SHP77 (cell line): ENCODE results near the gene FMO2.

Source experiments
- DNase-seq, 2 experiments: peaks; one replicate each; lab custom pipeline; 2025; lab: John Stamatoyannopoulos, UW

The FMO2 gene, protein sequence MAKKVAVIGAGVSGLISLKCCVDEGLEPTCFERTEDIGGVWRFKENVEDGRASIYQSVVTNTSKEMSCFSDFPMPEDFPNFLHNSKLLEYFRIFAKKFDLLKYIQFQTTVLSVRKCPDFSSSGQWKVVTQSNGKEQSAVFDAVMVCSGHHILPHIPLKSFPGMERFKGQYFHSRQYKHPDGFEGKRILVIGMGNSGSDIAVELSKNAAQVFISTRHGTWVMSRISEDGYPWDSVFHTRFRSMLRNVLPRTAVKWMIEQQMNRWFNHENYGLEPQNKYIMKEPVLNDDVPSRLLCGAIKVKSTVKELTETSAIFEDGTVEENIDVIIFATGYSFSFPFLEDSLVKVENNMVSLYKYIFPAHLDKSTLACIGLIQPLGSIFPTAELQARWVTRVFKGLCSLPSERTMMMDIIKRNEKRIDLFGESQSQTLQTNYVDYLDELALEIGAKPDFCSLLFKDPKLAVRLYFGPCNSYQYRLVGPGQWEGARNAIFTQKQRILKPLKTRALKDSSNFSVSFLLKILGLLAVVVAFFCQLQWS

DNA sequence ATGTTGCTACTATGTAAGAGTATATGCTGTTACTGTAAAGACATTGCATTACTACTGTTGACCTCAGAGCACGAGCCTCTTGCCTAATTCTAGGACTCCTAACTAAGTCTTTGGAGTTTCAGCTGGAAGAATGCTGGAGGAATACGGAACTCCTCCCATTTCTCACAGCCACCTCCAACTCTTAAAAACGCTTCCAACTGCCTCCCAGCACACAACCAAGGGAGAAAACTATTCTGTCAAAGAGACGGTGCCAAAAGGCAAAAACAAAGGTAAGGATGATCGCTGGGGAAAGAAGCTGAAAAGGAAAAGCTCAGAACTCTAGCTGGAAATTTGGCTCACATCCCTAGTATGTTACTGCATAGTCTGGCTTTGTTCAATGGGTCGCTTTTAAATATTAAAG is at the start of gene FMO2:
Gene FMO2, plus strand, starts transcription at position 210 of the 400 bp plus-strand sequence. CDS start 414 bp downstream, outside the sequence.
- DNase-seq: no peak

DNA sequence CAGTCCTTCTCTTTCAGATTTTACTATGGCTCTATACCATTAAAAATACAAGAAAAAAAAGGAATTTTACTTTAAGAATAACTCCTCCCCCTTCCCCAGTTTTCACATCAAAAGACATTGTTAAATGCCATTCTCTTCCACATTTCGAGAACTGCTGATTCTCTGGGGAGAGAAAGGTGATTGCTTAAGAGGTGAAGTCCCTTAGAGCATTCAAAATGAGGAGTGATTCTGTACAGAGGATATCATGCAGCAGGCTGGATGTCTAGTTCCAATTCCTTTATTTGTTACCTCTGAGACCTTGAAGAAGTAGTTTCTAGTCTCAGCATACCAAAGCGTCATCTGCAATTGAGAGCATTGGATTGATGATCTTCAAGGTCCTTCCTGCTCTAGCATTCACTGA is 47.5 kb upstream of the FMO2 start:
- DNase-seq: no peak

DNA sequence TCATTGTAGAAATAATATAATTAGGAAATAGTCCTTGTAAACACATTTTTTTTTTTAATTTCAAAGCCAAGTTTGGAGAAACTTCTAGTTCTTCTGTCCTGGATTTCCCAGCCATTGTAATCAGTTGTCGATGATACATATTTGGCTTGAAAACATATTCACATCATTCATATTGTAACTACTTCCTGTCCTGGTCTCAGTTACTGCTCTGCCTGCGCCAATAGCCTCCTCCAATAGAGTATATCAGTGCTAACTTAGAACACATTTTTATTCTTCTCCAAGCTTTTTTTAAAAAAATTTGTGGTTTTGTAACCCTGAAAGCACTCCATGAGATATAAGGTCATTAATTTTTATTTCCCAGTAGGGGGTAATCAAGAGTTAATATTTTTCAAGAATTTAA is 46.1 kb upstream of the FMO2 start:
- no peak for DNase-seq

DNA sequence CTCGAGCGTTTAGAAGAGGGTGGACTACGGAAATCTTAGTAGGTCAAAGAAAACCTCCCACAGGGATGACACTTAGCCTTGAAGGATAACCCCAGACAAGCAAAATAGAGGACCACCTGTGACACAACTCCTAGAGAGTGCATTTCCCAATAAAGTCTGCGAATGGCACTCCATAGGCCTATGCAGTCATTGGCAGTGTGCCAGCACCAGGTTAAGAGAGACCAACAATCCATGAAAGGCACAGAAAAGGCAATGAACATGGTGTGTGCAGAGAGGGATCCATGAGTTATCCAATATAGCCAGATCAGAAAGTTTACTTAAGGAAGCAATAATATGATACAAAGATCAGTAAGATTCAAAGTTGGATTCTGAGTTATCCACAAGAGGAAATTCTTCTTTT is 45.2 kb upstream of the FMO2 start:
- no peak for DNase-seq

DNA sequence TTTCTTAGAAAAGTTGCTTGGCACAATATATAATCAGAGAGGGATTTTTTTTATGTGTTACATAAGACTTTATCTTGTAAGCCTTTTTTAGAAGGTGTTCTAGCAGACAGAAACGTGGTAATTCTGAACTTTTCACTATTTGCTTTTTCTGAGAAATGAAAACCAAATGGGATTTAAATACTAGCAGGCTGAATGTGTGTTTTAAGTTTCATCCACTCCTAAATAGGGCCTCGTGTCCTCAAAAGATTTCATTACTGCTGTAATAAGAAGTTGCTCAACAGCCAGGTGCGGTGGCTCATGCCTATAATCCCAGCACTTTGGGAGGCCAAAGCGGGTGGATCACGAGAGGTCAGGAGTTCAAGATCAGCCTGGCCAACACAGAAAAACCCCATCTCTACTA is 44.7 kb upstream of the FMO2 start:
- no peak for DNase-seq

DNA sequence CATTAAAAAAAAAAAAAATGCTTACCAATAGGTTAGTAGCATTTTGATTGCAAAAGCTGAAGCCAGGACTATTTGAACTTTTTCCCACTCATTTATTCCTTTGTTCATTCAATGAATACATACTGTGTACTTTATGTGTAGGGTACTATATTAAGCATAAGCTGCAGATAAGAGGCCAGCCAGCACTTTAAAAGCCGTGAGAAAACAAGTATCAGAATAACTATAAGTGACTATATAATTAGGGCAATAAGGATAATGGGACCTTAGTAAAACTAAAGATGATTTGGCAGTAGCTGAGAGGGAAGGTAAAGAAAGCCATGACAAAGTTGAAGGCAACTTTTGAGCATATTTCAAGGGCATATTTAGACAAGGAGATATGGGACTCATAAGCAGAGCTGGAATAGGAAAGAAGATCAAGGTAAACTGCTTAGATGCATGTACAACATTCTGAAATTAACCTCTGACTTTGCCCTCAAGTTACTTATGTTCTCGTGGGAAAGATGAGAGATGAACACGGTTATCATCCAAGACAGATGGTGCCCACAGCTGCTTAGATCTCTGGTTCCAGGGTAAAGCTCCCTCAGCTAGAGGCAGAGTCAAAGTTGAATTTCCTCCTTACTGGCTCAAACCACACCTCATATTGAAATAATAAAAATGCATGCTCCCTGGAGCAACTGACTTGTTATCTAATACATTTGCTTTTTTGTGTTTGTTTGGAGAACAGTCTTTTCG is 44.0 kb upstream of the FMO2 start:
- DNase-seq: no peak

DNA sequence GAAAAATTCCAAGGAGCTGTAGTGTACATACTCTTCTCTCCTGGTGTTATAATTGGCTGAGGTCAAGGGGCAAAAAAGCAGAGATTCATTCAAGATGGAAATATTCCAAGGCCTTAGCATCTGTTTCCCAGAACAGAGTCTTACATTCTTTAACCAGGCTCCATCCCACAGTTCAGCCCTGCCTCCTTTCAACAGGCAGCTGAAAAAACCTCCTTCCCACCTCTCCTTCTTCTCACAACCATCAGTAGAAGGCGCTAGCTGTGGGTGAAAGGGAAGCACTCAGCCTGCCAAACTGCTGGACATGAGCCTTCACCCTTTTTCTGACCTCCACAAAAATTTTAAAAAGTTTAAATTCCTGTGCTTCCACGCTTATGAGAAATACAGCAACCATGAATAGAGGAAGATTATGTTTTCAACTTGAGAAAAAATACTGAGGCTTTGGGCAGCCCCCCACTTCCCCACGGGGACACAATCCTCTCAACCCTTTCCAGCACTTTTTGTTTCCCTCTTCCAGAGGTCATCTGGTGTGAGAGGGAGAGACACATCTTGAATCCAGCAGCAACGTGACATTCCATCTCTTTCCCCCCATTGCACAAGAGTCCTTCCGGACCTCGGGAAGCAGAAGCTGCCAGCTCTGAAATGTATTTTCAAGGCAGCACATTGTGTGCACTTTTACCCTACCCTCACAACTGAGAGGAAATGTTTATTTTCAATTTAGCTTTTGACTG is 43.2 kb upstream of the FMO2 start:
- no peak for DNase-seq

DNA sequence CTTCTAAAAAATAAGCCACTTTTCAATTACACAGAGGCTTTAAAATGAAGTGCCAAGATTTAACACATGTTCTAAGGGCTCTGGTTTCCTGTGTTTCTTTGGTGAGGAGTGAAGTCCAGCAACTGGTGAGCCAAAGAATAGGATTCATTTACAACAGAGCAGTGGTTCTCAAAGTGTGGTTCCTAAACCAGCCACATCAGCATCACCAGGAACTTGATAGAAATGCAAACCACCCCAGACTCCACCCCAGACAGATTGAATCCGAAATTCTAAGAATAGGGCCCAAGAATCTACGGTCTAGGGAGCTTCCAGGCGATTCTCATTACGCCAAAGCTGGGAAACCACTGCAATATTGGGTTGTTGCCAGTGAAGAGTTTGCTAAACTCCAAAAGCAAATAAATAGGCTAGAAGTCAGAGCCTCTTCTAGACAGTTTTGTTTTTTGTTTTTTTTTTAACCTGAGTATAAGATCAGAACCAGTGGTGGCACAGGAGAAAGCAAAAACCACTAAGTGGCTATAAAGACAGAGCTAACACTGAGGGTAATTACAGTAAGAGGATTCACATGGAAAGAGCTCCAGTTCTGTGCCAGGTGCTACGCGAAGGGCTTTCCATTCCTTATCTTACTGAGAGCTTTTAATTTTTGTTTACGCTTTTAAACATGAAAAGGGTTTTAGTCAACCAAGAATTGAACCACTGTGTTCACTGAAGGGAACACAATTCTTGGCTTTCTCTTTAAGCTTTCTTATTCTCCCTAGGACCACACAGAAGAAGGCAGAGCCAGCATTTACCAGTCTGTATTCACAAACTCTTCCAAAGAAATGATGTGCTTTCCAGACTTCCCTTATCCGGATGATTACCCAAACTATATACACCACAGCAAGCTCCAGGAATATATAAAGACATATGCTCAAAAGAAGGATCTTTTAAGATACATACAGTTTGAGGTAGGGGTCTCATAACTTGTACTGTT is 42.4 kb upstream of the FMO2 start:
- DNase-seq: no peak

DNA sequence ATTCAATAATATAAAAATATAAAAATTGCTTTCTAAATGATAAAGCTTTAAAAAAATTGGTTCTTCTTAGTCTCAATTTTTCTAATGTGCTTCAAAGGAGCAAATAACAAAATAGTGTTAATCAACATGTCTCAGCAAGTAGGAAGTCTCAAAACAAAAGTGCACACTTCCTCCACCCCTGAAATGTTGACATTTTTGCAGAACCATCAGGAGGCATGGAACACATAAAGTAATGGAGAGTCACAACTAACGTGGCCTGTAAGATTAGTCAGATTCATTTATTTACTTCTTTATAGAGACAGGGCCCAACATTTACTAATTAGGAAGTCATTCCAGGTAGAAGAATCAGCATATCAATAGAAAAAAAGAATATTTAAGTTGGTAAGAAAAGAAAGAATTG is 34.9 kb upstream of the FMO2 start:
- no peak for DNase-seq

DNA sequence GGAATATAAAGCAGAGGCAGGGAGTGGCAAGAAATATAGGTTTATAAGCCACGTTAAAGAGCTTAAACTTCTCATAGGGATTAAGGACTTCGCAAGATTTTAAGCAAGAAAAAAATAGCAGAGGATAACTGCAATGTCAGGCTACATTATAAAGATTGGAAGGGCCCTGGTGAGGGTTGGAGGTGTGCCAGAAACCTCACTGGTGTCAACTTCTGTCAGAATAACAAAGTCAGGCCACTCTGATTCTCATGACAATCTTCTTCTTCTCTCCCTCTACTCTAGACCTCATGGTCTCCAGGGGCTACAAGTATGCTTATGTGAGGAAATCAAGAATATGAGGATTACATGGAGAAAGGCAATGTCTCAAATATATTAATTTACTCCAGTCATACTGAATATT is 32.6 kb upstream of the FMO2 start:
- no peak for DNase-seq

DNA sequence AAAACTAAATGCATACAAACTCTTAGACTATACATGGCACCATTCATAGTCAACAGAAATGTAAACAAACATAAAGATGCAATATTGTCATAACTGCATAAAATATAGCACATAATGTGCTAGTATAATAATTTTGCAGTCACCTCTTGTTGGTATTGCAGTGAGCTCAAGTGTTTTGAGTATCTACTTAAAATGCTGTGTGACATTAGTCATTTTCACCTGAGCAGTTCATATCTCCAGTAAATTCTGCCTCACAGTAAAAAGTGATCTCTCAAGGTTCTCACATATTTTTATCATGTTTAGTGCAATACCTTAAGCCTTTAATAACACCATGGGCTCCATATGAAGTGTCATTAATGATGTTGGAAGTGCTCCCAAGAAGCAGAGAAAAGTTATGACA is 29.6 kb upstream of the FMO2 start:
- DNase-seq: no peak

DNA sequence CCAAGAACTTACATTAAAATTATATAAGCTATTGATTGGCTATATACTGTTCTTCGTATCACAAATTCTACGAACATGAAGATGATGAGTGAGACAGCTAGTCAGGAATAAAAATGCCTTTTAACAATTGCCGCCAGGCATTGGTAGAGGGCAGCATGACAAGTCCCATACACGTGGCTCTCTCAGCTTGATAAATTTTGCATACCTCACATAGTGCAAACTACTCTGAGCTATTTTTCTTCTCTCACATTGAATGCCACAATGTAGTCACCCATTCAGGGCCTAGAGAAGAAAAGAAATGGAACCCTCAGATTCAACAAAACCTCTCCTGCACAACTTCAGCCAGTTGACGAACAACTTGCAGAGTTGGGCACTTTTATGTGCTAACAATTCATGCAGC is 27.0 kb upstream of the FMO2 start:
- DNase-seq: no peak

DNA sequence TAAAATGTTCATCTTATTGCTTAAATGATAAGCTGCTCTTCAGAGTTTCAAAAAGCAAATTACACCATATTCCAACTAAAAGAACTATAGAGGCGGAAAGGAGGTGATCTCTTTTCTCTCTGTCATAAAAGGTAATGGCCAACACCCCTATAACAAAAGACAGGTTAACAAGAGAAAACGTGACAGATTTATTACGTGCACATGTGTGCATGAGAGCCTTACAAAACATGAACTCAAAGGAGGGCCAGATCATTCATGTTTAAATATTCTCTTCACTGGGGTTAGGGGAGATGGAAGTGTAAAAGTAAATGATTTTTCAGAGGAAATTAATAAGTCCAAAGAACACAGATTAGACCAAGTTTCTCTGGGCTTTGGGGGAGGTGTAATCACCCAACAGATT is 26.5 kb upstream of the FMO2 start:
- DNase-seq: no peak

DNA sequence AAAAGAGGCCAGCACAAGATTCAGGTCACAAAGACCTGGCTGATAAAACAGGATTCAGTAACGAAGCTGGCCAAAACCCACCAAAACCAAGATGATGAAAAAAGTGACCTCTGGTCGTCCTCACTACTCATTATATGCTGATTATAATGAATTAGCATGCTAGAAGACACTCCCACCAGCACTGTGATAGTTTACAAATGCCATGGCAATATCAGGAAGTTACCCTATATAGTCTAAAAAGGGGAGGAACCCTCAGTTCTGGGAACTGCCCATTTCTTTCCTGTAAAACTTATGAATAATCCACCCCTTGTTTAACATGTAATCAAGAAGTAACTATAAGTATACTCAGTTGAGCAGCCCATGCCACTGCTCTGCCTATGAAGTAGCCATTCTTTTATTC is 26.0 kb upstream of the FMO2 start:
- no peak for DNase-seq

DNA sequence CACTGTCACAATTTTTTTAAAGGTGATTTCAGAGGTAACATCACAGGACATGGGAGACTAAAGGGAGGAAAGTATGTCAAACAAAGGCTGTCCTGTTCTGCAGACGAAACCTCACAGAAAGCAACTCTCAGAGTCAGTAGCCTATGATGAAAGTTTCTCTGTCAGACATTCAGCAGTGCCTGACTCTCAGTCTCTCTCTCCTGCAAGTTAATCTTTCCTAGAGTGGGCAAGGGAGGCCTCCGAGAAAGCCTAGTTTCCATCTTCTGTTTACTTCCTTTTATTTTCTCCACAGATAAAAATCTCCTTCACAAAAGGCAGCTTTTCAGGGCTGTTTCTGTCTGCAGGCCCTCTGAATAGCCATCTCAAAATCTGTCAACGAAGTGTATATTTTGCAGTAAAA is 24.9 kb upstream of the FMO2 start:
- no peak for DNase-seq

DNA sequence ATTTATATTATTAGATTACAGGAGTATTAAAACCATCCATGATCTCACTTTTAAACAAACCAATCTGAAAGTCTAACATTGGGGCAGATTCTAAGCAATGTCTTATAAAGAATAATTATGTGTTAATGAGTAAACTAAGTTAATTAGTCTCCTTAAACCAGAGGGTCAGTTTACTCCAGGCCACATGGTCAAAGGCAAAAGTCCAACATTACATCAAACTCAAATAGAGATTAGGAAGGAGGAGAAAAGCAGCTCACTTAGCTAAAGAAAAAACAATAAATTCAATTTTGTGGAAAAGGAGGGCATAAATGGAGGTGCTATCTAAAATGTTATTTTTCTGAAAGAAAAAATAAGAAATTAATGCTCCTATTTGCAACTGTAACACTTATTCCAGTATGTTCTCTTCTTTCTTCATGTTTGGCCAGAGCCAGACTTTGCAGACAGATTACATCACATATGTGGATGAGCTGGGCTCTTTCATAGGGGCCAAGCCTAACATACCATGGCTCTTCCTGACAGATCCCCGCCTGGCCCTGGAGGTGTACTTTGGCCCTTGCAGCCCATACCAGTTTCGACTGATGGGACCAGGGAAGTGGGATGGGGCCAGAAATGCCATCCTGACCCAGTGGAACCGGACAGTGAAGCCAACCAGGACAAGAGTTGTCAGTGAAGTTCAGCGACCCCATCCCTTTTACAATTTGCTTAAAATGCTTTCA is 24.3 kb upstream of the FMO2 start:
- no peak for DNase-seq

DNA sequence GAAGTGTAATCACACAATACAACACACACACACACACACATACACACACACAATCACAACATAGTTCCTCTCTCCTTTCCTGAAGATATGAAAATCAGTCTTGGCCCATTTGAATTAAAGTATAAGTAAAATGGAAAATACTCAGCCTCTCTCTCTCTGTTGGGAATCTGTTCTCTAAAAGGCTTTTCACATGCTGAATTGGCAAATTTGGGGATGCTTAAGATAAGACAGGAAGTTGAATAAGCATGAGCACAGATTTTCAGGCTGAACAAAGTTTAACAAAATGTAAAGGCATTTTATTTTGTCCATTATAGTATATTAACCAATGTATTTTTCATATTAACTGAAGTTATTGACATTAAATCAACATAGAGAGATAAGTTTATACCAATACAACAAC is 23.7 kb upstream of the FMO2 start:
- DNase-seq: no peak

DNA sequence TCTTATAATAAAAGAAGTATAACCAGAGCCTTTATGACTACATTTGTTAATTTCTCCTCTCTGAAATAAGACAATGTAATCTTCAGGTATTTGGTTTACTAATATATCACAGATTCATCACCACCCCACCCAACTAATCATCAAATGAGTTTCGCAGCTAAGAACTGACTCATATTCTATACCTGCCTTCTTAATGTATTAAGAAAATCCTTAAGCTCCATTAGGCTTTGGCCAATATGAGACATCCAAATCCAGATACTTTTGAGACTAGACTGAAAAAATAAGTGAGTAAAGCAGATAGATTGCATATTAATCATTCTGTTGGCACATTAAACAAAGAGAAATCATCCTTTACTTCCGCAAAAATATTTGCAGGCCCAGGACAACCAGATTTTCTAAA is 18.7 kb upstream of the FMO2 start:
- DNase-seq: no peak

DNA sequence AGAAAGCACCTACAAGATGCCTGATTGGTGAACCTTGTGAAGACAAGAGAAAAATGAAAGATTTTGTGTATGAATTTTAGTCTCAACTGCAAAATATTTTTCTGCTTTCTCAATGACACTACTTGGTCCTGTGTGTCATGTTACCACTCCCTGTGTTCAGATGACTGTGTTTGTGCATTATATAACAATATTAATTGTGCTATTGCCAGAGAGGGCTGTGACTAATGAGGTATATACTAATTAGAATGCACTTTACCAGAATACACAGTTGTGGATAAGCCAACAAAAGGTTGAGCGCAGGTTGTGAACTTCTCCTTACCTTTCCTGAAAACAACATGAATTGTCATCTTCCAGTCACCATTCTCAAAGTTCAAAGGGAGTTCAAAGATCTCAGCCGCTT is 17.3 kb upstream of the FMO2 start:
- no peak for DNase-seq

DNA sequence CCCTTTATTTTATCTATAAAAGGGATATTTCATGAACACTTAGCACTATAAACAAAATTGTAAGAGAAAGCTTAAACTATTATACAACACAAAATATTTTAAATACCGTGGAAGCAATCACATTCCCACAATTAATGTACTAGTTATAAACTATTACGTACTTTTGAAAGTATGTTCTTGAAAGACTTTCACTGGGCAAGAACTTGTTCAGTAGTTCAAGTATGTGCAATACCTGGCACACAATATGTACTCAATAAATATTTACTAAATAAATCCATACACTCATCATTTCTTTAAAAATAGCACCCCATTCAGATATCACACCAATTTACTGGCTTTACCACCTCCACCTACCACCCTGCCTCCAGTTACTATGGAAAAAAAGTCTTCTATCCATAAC is 12.6 kb upstream of the FMO2 start:
- DNase-seq: no peak

DNA sequence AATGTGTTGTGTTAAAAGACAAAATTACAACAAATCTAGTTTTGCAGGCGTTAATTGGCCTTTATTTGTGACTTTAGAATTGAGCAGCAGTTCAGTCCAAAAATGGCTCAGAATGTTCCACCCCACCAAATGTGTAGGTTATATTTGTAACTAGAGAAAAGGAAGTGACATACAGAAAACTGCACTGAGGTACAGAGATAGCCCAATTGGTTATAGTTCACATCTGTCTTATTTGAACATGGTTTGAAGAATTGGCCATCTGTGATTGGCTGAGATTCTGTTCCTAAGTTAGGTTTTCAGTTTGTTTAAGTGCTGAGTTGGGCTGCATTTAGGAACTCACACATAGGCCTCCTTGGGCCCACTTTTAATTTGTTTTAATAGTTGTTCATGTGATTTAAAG is 12.0 kb upstream of the FMO2 start:
- no peak for DNase-seq
